Panc1 (cell line): ENCODE measurements around the gene MBOAT7.
"Not testable (repeated sequence)": the region's sequence is repeated elsewhere in the genome, so short reads cannot be mapped to it uniquely, and the experiment has no call there.

Source experiments
- POLR2AphosphoS5 ChIP-seq: IDR thresholded peaks from 2 replicates; pipeline ENCODE4 v1.6.1; 2012; ENCODE audit warnings: mild to moderate bottlenecking, low read depth, low read length, moderate library complexity
- TF ChIP-seq, protein P1 (sequence below): fragments of 450-650 bp; IDR thresholded peaks from 2 replicates; pipeline ENCODE4 v1.5.1; 2017; ENCODE audit warnings: mild to moderate bottlenecking
- TF ChIP-seq, protein P2 (sequence below), 2 experiments: IDR thresholded peaks; 2 replicates each; pipeline ENCODE4 v1.6.1; 2011 to 2012; ENCODE audit warnings: low read depth in 2 of 2, control low read depth in 1 of 2, low read length in 1 of 2, mild to moderate bottlenecking in 1 of 2, moderate library complexity in 1 of 2; ENCODE audit not compliant: insufficient read depth in 1 of 2

DNA sequence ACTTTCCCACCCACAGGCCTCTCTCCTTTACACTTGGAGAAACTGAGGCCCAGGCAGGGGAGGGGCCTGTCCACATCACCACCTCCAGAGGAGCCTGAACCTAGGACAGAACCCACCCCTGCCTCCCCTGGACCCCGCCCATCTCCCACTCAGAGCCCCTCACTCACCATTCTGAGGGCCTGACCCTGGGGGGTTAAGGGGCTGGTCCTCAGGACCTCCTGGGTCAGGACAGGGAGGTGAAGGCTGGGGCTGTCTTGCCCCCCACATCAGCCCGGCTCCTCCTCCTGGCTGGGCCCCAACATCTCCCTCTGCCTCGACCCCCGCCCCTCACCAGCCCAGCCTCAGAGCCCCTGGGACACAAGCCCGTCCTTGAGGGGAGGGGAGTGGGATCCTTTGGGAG lies 30.3 kb upstream of the MBOAT7 start:
- TF ChIP-seq, protein P1, sequence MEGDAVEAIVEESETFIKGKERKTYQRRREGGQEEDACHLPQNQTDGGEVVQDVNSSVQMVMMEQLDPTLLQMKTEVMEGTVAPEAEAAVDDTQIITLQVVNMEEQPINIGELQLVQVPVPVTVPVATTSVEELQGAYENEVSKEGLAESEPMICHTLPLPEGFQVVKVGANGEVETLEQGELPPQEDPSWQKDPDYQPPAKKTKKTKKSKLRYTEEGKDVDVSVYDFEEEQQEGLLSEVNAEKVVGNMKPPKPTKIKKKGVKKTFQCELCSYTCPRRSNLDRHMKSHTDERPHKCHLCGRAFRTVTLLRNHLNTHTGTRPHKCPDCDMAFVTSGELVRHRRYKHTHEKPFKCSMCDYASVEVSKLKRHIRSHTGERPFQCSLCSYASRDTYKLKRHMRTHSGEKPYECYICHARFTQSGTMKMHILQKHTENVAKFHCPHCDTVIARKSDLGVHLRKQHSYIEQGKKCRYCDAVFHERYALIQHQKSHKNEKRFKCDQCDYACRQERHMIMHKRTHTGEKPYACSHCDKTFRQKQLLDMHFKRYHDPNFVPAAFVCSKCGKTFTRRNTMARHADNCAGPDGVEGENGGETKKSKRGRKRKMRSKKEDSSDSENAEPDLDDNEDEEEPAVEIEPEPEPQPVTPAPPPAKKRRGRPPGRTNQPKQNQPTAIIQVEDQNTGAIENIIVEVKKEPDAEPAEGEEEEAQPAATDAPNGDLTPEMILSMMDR: not testable (repeated sequence)
- TF ChIP-seq, protein P2, sequence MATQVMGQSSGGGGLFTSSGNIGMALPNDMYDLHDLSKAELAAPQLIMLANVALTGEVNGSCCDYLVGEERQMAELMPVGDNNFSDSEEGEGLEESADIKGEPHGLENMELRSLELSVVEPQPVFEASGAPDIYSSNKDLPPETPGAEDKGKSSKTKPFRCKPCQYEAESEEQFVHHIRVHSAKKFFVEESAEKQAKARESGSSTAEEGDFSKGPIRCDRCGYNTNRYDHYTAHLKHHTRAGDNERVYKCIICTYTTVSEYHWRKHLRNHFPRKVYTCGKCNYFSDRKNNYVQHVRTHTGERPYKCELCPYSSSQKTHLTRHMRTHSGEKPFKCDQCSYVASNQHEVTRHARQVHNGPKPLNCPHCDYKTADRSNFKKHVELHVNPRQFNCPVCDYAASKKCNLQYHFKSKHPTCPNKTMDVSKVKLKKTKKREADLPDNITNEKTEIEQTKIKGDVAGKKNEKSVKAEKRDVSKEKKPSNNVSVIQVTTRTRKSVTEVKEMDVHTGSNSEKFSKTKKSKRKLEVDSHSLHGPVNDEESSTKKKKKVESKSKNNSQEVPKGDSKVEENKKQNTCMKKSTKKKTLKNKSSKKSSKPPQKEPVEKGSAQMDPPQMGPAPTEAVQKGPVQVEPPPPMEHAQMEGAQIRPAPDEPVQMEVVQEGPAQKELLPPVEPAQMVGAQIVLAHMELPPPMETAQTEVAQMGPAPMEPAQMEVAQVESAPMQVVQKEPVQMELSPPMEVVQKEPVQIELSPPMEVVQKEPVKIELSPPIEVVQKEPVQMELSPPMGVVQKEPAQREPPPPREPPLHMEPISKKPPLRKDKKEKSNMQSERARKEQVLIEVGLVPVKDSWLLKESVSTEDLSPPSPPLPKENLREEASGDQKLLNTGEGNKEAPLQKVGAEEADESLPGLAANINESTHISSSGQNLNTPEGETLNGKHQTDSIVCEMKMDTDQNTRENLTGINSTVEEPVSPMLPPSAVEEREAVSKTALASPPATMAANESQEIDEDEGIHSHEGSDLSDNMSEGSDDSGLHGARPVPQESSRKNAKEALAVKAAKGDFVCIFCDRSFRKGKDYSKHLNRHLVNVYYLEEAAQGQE (IDR thresholded peaks at IDR 0.05; ENCODE audit: insufficient read depth in 1 of 2, low read depth in 2 of 2, low read length in 1 of 2): not testable (repeated sequence)
- not testable (repeated sequence) for TF ChIP-seq POLR2AphosphoS5
